Activated CD4-positive, alpha-beta T cell treated with anti-CD3 and anti-CD28 coated beads, Interleukin-2, amount 50 U/mL, for 24 hours (primary cell): ENCODE results near the gene DSG4.

Experiments
- DNase-seq, 2 donors: peaks; one replicate each; pipeline ENCODE4 v3.0.0-alpha.2; 2020; ENCODE audit warnings: low read depth in 1 of 2, low spot score in 1 of 2

Gene DSG4

GRCh38 chr18:31409276-31409675 lies 32.7 kb downstream of the DSG4 start:
- DNase-seq = no peak

GRCh38 chr18:31410716-31411483 lies 34.3 kb downstream of the DSG4 start:
- no peak for DNase-seq

DNA sequence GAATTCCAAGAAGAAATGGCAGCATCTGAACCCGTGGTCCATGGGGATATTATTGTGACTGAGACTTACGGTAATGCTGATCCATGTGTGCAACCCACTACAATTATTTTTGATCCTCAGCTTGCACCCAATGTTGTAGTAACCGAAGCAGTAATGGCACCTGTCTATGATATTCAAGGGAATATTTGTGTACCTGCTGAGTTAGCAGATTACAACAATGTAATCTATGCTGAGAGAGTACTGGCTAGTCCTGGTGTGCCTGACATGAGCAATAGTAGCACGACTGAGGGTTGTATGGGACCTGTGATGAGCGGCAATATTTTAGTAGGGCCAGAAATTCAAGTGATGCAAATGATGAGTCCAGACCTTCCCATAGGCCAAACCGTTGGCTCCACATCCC lies 36.6 kb downstream of the DSG4 start:
- no peak for DNase-seq

DNA sequence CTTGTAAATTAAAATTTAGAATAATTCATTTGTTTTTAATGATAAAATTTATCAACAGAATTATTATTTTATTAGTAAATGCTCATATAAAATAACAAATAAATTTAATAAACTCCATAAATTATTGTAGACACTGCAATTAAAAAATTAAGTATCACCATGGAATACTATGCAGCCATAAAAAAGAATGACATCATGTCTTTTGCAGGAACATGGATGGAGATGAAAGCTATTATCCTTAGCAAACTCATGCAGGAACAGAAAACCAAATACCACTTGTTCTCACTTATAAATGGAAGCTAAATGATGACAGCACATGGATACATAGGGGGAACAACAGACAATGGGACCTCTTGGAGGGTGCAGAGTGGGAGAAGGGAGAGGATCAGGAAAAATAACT lies 41.3 kb downstream of the DSG4 start:
- DNase-seq = no peak

- DNase-seq = no peak
These were observed 42.9 kb downstream of the DSG4 start for GRCh38 chr18:31419457-31419932.

DNA sequence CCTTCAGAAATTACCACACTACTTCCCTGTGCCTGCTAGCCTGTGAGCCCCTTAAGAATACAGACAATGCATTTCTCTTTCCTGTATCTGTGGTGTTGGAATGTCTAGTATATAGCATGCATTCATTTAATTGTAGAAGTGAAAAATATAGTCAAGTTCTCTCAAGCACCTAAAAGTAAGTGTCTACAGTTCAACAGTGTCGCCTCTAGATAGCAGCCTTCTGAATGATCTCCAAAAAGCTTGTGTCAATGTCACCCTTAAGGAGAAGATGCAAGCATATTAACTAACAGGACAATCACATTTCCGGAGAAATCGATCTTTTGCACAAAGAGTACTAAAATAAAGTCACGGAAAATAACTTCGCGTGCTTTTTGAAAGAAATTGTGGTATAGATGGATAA lies 43.5 kb downstream of the DSG4 start:
- DNase-seq = no peak

DNA sequence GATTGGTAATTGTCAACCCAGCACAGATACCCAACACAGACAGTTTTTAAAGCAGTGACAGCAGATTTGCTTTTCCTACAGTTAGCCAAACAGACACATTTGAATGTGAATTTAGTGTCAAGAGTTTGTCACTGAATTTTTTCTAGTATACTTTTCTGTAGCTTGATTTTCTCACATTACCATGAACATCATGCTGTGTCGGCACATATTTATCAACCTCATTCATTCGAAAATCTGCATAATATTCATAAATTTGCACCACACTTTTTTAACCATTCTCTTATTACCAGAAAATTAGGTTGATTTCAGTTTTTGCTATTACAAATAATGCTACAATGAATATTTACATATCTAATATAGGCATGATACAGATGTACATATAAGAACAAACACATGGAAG lies 43.9 kb downstream of the DSG4 start:
- no peak for DNase-seq

DNA sequence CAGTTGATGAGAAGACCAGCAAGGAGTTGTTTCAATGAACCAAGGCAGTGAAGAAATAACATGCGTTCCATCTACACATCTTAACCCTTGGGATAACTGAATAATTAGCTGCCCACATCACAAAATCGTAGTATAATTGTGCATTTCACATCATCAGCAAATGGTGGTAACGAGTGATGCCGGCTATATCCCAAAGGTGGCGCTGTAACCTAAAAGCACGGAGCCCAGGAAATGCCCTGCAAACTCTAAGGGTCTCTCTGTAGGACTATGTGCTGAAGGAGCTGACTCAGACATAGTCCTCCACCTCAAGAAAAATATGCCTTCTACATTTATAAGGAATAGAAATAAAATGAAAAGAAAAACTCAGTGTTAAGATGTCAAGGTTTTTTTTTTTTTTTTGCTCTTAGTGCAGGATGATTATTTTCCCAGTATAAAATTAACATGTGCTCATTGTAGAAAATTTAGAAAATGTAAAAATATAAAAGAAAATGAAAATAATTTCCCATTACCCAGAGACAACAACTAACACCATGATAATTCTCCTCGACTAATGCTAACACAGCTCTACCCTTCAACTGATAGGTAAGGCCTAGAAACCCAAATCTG lies 47.9 kb downstream of the DSG4 start:
- DNase-seq = no peak

DNA sequence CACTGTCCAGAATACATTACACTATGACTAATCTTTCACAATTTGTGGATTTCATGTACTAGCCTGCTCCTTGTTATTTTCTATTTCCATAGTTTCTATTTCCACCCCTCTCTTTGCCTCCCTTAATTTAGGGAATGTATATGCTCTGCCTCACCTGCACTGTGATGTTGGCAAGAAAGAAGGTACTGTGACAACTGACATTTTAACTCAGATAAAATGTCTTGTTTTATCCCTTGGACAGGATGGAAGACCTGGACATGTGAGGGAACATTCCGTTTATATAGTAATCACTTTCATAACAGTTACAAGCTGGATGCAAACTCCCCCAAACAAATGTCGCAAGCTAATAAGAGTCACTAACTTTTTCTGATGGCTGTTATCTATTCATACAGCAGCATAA lies 49.4 kb downstream of the DSG4 start:
- DNase-seq = no peak

GRCh38 chr18:31426871-31427406 lies 50.4 kb downstream of the DSG4 start:
- no peak for DNase-seq

GRCh38 chr18:31428211-31428610 lies 51.6 kb downstream of the DSG4 start:
- DNase-seq = no peak

GRCh38 chr18:31429623-31430022 lies 53.0 kb downstream of the DSG4 start:
- no peak for DNase-seq

DNA sequence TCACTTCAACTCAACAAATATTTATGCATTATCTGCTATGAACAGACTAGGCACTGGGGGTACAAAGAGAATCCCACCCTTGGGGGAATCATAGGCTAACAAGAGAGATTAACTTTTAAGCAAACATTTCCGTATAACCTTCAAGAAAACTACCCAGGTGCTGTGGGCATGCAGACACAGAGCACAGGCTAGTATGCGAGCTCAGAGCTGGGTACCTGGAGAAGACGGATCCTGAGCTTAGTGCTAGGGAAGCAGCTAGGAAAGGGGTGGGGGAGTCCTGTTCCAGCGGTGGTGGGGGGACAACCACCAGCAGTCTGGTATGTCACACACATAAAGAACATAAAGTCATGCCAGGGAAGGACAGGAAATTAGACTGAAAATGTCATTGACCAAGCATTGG lies 53.5 kb downstream of the DSG4 start:
- no peak for DNase-seq

DNA sequence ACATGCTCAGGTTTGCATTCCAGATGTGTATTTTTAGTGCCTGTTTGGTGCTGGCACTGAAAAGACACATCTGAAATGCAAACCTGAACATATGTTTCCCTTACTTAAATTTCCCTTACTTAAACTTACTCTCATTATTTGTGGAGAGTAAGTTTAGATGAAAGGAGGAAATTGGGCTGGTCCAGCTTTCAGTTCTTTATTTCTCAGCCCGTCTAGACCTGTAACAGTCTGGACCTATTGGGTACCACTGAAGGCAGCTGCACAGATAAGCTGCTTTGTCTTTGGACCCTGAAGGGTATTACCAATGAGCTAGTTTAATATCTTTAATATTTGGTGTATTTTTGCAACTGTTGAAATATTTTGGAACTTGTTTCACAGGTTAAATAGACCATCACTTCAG lies 54.0 kb downstream of the DSG4 start:
- no peak for DNase-seq

DNA sequence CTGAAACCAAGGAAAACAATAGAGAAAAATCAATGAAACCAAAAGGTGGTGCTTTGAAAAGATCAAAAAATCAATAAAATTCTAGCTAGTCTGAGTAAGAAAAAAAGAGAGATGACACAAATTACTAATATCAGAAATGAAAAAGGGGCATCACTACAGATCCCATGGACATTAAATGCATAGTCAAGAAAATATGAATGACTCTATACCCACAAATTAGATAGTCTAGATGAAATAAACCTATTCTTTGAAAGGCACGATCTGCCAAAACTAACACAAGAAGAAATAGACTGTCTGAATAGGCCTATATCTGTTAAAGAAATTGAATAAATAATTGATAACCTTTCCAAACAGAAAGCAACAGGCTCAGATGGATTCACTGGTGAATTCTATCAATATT lies 55.7 kb downstream of the DSG4 start:
- no peak for DNase-seq

DNA sequence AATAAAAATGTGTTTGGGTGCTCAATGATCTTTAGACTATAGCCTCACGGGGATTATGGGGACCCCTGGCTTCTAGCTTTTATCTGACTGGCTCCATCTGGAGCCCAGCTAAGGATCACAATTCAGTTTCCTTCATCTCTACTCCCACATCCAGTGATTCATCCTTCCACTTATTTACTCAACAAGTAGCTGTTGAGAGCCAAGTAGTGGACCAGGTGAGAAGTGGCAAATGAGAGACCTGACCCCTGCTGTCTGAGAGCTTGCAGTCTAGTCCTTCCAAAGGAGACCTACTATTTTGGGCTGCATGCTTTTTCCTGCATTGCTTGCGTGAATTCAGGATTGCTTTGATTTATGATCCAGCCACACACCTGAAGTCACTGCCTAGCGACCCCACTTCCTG lies 60.2 kb downstream of the DSG4 start:
- DNase-seq = no peak

GRCh38 chr18:31438402-31438801 lies 61.8 kb downstream of the DSG4 start:
- DNase-seq = no peak

GRCh38 chr18:31439807-31440325 lies 63.3 kb downstream of the DSG4 start:
- no peak for DNase-seq

DNA sequence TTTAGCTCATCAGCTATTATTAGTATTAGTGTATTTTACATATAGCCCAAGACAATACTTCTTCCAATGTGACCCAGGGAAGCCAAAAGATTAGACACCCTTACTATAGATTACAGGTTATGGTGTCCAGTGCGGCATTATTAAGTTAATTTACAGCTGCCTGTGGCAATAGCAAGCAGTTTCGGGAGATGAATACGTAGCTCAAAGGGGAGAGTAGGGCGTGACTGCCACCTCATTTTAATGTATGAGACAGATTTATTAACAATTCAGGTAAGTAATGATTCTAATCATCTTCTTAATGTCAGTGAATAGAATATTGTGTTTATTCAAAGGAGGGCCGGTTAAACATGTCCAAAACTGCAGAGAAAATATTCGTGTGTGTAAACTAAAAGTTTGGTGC lies 64.2 kb downstream of the DSG4 start:
- no peak for DNase-seq

DNA sequence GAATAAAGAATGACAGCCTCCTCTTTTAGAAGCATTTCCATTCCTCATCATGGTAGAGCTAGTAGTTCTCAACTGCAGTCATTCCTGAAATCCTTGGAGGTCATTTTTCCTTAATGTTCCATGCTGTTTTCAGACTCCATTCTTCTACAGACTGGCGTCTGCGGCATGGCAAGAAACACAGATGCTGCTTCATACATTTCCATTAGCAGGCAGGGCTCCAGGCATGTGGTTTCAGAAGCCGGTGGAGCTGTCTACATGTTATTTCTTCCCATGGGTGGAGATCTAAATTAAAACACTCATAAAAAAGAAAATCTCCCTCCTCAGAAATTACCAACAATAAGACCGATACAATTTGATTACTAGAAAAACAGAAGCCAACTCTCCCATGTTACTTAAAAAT lies 64.9 kb downstream of the DSG4 start:
- no peak for DNase-seq

- DNase-seq = no peak
These were observed 67.6 kb downstream of the DSG4 start for GRCh38 chr18:31444142-31444541.

DNA sequence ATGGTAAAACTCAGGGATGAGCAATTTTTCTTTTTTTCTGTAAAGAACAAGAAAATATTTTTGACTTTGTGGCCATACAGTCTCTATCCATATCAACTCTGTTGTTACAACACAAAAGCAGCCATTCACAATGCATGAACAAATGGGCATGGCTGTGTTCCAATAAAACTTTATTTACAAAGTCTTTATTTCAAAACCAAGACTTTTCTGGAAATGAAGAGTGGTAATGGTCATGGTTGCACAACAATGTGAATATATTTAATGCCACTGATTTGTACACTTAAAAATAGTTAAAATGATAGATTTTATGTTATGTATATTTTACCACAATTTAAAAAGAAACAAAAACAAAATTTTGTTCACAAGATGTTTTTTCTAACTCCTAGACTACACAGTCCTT lies 69.3 kb downstream of the DSG4 start:
- DNase-seq = no peak
